Measurements from ENCODE around the gene GRK1. TPM values are rescaled to one million over a fixed set of nuclear protein-coding genes. Genes with fewer than 3 reads are reported as not detected.
"Not testable (repeated sequence)": the region's sequence is repeated elsewhere in the genome, so short reads cannot be mapped to it uniquely, and the experiment has no call there.

GRK1 gene
- total and polyA plus RNA-seq, 11 donors, result 0.08 to 1.3 (median 0.16) TPM; not detected in 3

GRCh38 chr13:113622791-113623490, 44.1 kb upstream of the GRK1 start:
- ATAC-seq, result peak in 1 of 4 donors; percentile 25

GRCh38 chr13:113623491-113624234, 43.4 kb upstream of the GRK1 start:
- 89 to 97% (median 95%) methylated on average over 14 to 20 of the region's 20 CpGs for WGBS, 4 donors
- no peaks in the 10 kb centered on the region for H3K9me3 ChIP-seq
- DNase-seq (peak in 1 of 5 donors; percentile 46), ATAC-seq (peak in 1 of 4 donors; percentile 29)
- H3K4me1 ChIP-seq, result no peaks in the 10 kb centered on the region
- H3K27ac ChIP-seq, result no peak overlapping the region
- intact Hi-C loops (cut with DNase I), result no loop called here
- TF ChIP-seq CTCF (IDR thresholded peaks at IDR 0.05), result no peak
- no peak for TF ChIP-seq POLR2A (IDR thresholded peaks at IDR 0.05)
- no peaks in the 10 kb centered on the region for H3K27me3 ChIP-seq
- peaks cover 0 to 22% (median 7%) of the 10 kb centered on the region in 9 donors for H3K36me3 ChIP-seq
- no peak overlapping the region for H3K4me3 ChIP-seq

More at GRCh38 chr13:113622791-113623490, 44.1 kb upstream of the GRK1 start:
- intact Hi-C loops (cut with DNase I), result no loop called here
- H3K4me3 ChIP-seq, result no peak overlapping the region
- no peak for TF ChIP-seq POLR2A (IDR thresholded peaks at IDR 0.05)
- TF ChIP-seq CTCF (IDR thresholded peaks at IDR 0.05), result no peak
- H3K27me3 ChIP-seq, result no peaks in the 10 kb centered on the region
- no peaks in the 10 kb centered on the region for H3K9me3 ChIP-seq
- H3K27ac ChIP-seq, result no peak overlapping the region
- no peaks in the 10 kb centered on the region for H3K4me1 ChIP-seq
- peaks cover 0 to 17% (median 7%) of the 10 kb centered on the region in 9 donors for H3K36me3 ChIP-seq
- 93 to 96% (median 95%) methylated on average over 27 to 29 of the region's 29 CpGs for WGBS, 4 donors
- peak in 1 of 5 donors; percentile 42 for DNase-seq

- no peak for TF ChIP-seq CTCF (IDR thresholded peaks at IDR 0.05)
- TF ChIP-seq POLR2A (IDR thresholded peaks at IDR 0.05), result no peak
- DNase-seq (peak in 1 of 5 donors; percentile 13), ATAC-seq (no peak)
- no peaks in the 10 kb centered on the region for H3K4me1 ChIP-seq
- H3K27ac ChIP-seq, result no peak overlapping the region
- H3K27me3 ChIP-seq, result no peaks in the 10 kb centered on the region
- intact Hi-C loops (cut with DNase I), result no loop called here
- 92 to 97% (median 95%) methylated on average over 9 of the region's 9 CpGs for WGBS, 4 donors
- H3K36me3 ChIP-seq, result peaks cover 0 to 26% (median 7%) of the 10 kb centered on the region in 9 donors
- no peaks in the 10 kb centered on the region for H3K9me3 ChIP-seq
- H3K4me3 ChIP-seq, result no peak overlapping the region
These were observed 42.8 kb upstream of the GRK1 start for GRCh38 chr13:113624235-113624587.

- 90 to 96% (median 93%) methylated on average over 14 of the region's 14 CpGs for WGBS, 4 donors
- H3K4me1 ChIP-seq; H3K9me3 ChIP-seq; H3K27ac ChIP-seq; H3K27me3 ChIP-seq; intact Hi-C loops (cut with DNase I); ATAC-seq; H3K4me3 ChIP-seq: not testable (repeated sequence)
- H3K36me3 ChIP-seq, result peaks cover 0 to 26% (median 7%) of the 10 kb centered on the region in 9 donors
- DNase-seq, result peak in 2 of 5 donors; percentile 3 to 10
These were observed 42.2 kb upstream of the GRK1 start for GRCh38 chr13:113624640-113625304.

All from heart left ventricle (tissue), 16 donors.